ENCODE measurements around the gene VASP. TPM values are rescaled to one million over a fixed set of nuclear protein-coding genes. Genes with fewer than 3 reads are reported as not detected.
A peak's percentile ranks its signal among the peaks of the same experiment; 100 is the strongest.

Gene VASP
- total RNA-seq, 4 donors from 2014 or later = 39.2 to 82.9 (median 52.7) TPM

GRCh38 chr19:45547965-45548609 lies 40.8 kb downstream of the VASP start:
- no peak for TF ChIP-seq POLR2A (IDR thresholded peaks at IDR 0.05)
- TF ChIP-seq CTCF (IDR thresholded peaks at IDR 0.05) = no peak
- H3K9me3 ChIP-seq = no peaks in the 10 kb centered on the region
- no peak for DNase-seq
- H3K27me3 ChIP-seq = no peaks in the 10 kb centered on the region
- WGBS, 2 donors = 38 to 57% methylated on average over 6 to 8 of the region's 9 CpGs
- no peak overlapping the region for H3K4me3 ChIP-seq
- peaks cover 0 to 61% (median 10%) of the 10 kb centered on the region in 3 donors for H3K4me1 ChIP-seq
- peaks cover 0 to 5% (median 0%) of the 10 kb centered on the region in 3 donors for H3K36me3 ChIP-seq
- peak overlapping the region; percentile 51 to 78 (median 63) for H3K27ac ChIP-seq
- intact Hi-C loops (cut with DNase I) = no loop called here

GRCh38 chr19:45553464-45553863 lies 46.2 kb downstream of the VASP start:
- Histone ChIP-seq H3K9me3 (no peaks in the 10 kb centered on the region), H3K4me3 (no peak overlapping the region), H3K36me3 (peaks cover 0 to 14% (median 0%) of the 10 kb centered on the region in 3 donors), H3K27ac (no peak overlapping the region), H3K4me1 (peaks cover 0 to 43% (median 3%) of the 10 kb centered on the region in 3 donors), H3K27me3 (no peaks in the 10 kb centered on the region)
- TF ChIP-seq POLR2A (IDR thresholded peaks at IDR 0.05) (no peak), CTCF (IDR thresholded peaks at IDR 0.05) (peak in 3 of 6 experiments; percentile 27 to 46 (median 42))
- intact Hi-C loops (cut with DNase I) = no loop called here
- no peak for DNase-seq
- 69 to 77% methylated on average over 6 to 9 of the region's 34 CpGs for WGBS, 2 donors

- H3K27me3 ChIP-seq = no peaks in the 10 kb centered on the region
- DNase-seq = no peak
- no peak overlapping the region for H3K27ac ChIP-seq
- TF ChIP-seq POLR2A (IDR thresholded peaks at IDR 0.05) (no peak), CTCF (IDR thresholded peaks at IDR 0.05) (no peak)
- 38 to 71% methylated on average over 1 of the region's 1 CpG for WGBS, 2 donors
- intact Hi-C loops (cut with DNase I) = no loop called here
- H3K4me3 ChIP-seq = no peak overlapping the region
- H3K36me3 ChIP-seq = peaks cover 0 to 14% (median 0%) of the 10 kb centered on the region in 3 donors
- peaks cover 0 to 41% (median 3%) of the 10 kb centered on the region in 3 donors for H3K4me1 ChIP-seq
- no peaks in the 10 kb centered on the region for H3K9me3 ChIP-seq
Observed at GRCh38 chr19:45554481-45554880, 47.2 kb downstream of the VASP start.

- Histone ChIP-seq H3K9me3 (no peaks in the 10 kb centered on the region), H3K36me3 (peaks cover 0 to 22% (median 0%) of the 10 kb centered on the region in 3 donors), H3K27me3 (no peaks in the 10 kb centered on the region), H3K4me1 (peaks cover 0 to 22% (median 0%) of the 10 kb centered on the region in 3 donors), H3K27ac (no peak overlapping the region), H3K4me3 (no peak overlapping the region)
- TF ChIP-seq CTCF (IDR thresholded peaks at IDR 0.05) (no peak), POLR2A (IDR thresholded peaks at IDR 0.05) (no peak)
- DNase-seq = no peak
- intact Hi-C loops (cut with DNase I) = no loop called here
- no CpG with 5 or more reads among the region's 5 CpGs for WGBS, 2 donors
Observed at GRCh38 chr19:45556835-45557234, 49.6 kb downstream of the VASP start.

- peak; percentile 65 to 82 (median 76) for TF ChIP-seq CTCF (IDR thresholded peaks at IDR 0.05)
- no peak for TF ChIP-seq POLR2A (IDR thresholded peaks at IDR 0.05)
- intact Hi-C loops (cut with DNase I) = no loop called here
- peaks cover 0 to 13% (median 0%) of the 10 kb centered on the region in 3 donors for H3K36me3 ChIP-seq
- no peaks in the 10 kb centered on the region for H3K27me3 ChIP-seq
- H3K4me3 ChIP-seq = no peak overlapping the region
- H3K4me1 ChIP-seq = peaks cover 0 to 16% (median 0%) of the 10 kb centered on the region in 3 donors
- WGBS, 2 donors = 31 to 34% methylated on average over 9 to 10 of the region's 10 CpGs
- no peak for DNase-seq
- no peaks in the 10 kb centered on the region for H3K9me3 ChIP-seq
- H3K27ac ChIP-seq = no peak overlapping the region
Observed at GRCh38 chr19:45558399-45558878, 51.2 kb downstream of the VASP start.

Data from esophagus squamous epithelium (tissue), 5 donors.